K562 (cell line): ENCODE data around the gene HVCN1. TPM values are rescaled to one million over a fixed set of nuclear protein-coding genes. Genes with fewer than 3 reads are reported as not detected.
"Not testable (repeated sequence)": the region's sequence is repeated elsewhere in the genome, so short reads cannot be mapped to it uniquely, and the experiment has no call there.

Experiments
- ATAC-seq: fragments of 200-7000 bp; cut with Tn5 transposase; 3 replicates; pipeline ENCODE4 v1.9.1; 2020; ENCODE audit warnings: moderate library complexity
- BruUV-seq: library from RNA; stranded (reverse); fragments of 400-500 nt; replicated peaks from 2 replicates; lab custom pipeline; 2021; lab: Mats Ljungman, UMichigan
- CTCF ChIA-PET: fragments of 300-600 bp; formaldehyde crosslinking; extraction: SDS; loops from one replicate; lab custom pipeline; 2021; ENCODE audit warnings: low intra/inter-chr PET ratio; lab: Yijun Ruan, JAX
- POLR2A ChIA-PET: fragments of 300-600, 350-650 bp; sonication (Branson Sonifier 250); formaldehyde crosslinking; extraction: SDS; loops from one replicate; lab custom pipeline; 2021; ENCODE audit warnings: antibody characterized with exemption, inconsistent platforms; lab: Yijun Ruan, JAX
- DNase-seq, 4 experiments: peaks; one replicate each; pipeline versions ENCODE4 v3.0.0 to v3.0.0-alpha.2; 2011 to 2018; ENCODE audit warnings: low spot score in 3 of 4, mixed read lengths in 3 of 4; ENCODE audit errors: extremely low read depth in 1 of 4
- FAIRE-seq: peaks from 2 replicates; lab custom pipeline; 2011; peaks lifted over from hg19 to GRCh38; lab: Jason Lieb, UNC
- H2AFZ ChIP-seq: 2 replicates; pipeline ENCODE4 v1.6.0; 2011; ENCODE audit warnings: low read depth, low read length, control low read depth, inconsistent platforms
- H3K27ac ChIP-seq: fragments of 200-600 bp; 3 replicates; pipeline ENCODE4 v1.8.0; 2011; ENCODE audit warnings: low read depth, mild to moderate bottlenecking, control low read depth, inconsistent platforms, low read length, moderate library complexity, mixed read lengths; ENCODE audit errors: extremely low read depth
- H3K27me3 ChIP-seq, 2 experiments: fragments of 300-600 bp in 1 of 2; 2 replicates in 1 of 2; 3 replicates in 1 of 2; pipeline versions ENCODE4 v1.6.0 to v1.8.0; 2011; ENCODE audit warnings: inconsistent platforms in 2 of 2, low read length in 2 of 2, mild to moderate bottlenecking in 1 of 2, mixed read lengths in 1 of 2, moderate library complexity in 1 of 2; ENCODE audit not compliant: control insufficient read depth in 2 of 2, insufficient read depth in 2 of 2
- H3K36me3 ChIP-seq: fragments of 300-600 bp; 3 replicates; pipeline ENCODE4 v1.8.0; 2011; ENCODE audit warnings: mild to moderate bottlenecking, low read length, inconsistent platforms; ENCODE audit not compliant: control insufficient read depth, insufficient read depth
- H3K4me1 ChIP-seq, 2 experiments: fragments of 200-600 bp in 1 of 2; replicated peaks in 1 of 2; 2 replicates in 1 of 2; 3 replicates in 1 of 2; pipeline versions ENCODE4 v1.5.1 to v1.8.0; 2011; ENCODE audit warnings: inconsistent platforms in 2 of 2, low read length in 2 of 2, mild to moderate bottlenecking in 1 of 2, mixed read lengths in 1 of 2, moderate library complexity in 1 of 2; ENCODE audit not compliant: control insufficient read depth in 2 of 2, insufficient read depth in 2 of 2
- H3K4me2 ChIP-seq: 2 replicates; pipeline ENCODE4 v1.6.1; 2011; ENCODE audit warnings: low read length, control low read depth, inconsistent platforms, mixed read lengths; ENCODE audit not compliant: insufficient read depth
- H3K4me3 ChIP-seq: fragments of 200-600 bp; sonication (generic), shearing (Covaris generic); 2 replicates; pipeline ENCODE4 v1.5.1; 2016; ENCODE audit warnings: control low read depth, inconsistent platforms
- H3K79me2 ChIP-seq: fragments of 200-600 bp; 3 replicates; pipeline ENCODE4 v1.8.0; 2011; ENCODE audit warnings: low read length, inconsistent platforms; ENCODE audit not compliant: control insufficient read depth, insufficient read depth
- H3K9ac ChIP-seq, 2 experiments: 2 replicates each; pipeline versions ENCODE4 v1.6.0 to v1.6.1; 2011; ENCODE audit warnings: low read depth in 2 of 2, low read length in 2 of 2, control low read depth in 1 of 2, inconsistent platforms in 1 of 2, mild to moderate bottlenecking in 1 of 2, mixed read lengths in 1 of 2; ENCODE audit not compliant: insufficient read depth in 1 of 2
- H3K9me1 ChIP-seq: one replicate; pipeline ENCODE4 v1.6.0; 2011; ENCODE audit warnings: inconsistent platforms, mild to moderate bottlenecking, low read length, moderate library complexity; ENCODE audit not compliant: control insufficient read depth, insufficient read depth
- H3K9me3 ChIP-seq: replicated peaks from 2 replicates; pipeline ENCODE4 v1.5.1; 2011; ENCODE audit warnings: low read depth, low read length, inconsistent platforms; ENCODE audit not compliant: control insufficient read depth, insufficient read depth
- H4K20me1 ChIP-seq: replicated peaks from 2 replicates; pipeline ENCODE4 v1.6.1; 2011; ENCODE audit warnings: low read length, inconsistent platforms, mixed read lengths; ENCODE audit not compliant: control insufficient read depth, insufficient read depth
- SRF ChIP-seq, 2 experiments: fragments of 250-450, 450-650 bp in 1 of 2; sonication (Bioruptor Pico) in 1 of 2; sonication (generic) in 1 of 2; formaldehyde crosslinking; IDR thresholded peaks; 2 replicates each; pipeline versions ENCODE4 v1.5.0 to v1.5.1; 2020 to 2022; ENCODE audit warnings: mild to moderate bottlenecking in 1 of 2, missing genetic modification reagents in 1 of 2
- ZNF384 ChIP-seq: IDR thresholded peaks from 2 replicates; pipeline ENCODE4 v1.6.1; 2012; ENCODE audit warnings: low read depth, low read length, improper control_type of control experiment
- WGBS: fragments of 100-300 bp; shearing (Covaris generic); methylation state at CpG from one replicate; pipeline ENCODE4 v1.1.6; 2016; ENCODE audit warnings: low coverage, mixed read lengths; ENCODE audit not compliant: insufficient coverage; ENCODE audit errors: missing lambda C conversion rate; 5-methylcytosine and 5-hydroxymethylcytosine counted together
- in situ Hi-C: fragments of 300-500 bp; cut with MboI; formaldehyde crosslinking; loops from 4 replicates; pipeline ENCODE4 v1.15.0; 2018; ENCODE audit warnings: inconsistent platforms, mixed read lengths
- intact Hi-C: fragments of 100-400 bp; cut with micrococcal nuclease; formaldehyde crosslinking; loops from 2 replicates; pipeline ENCODE4 v1.14.2; 2022
- polyA plus RNA-seq, 8 experiments: library from polyadenylated mRNA; depleted of rRNA in 4 of 8; stranded (reverse) in 5 of 8; unstranded in 3 of 8; fragments of >200 nt; fragmentation: Nextera tagmentation in 2 of 8; fragmentation: Illumina TruSeq in 1 of 8; extraction: Ambion mirVana in 2 of 8; extraction: Trizol in 1 of 8; gene quantifications; 2 replicates each; pipeline versions ENCODE4 v1.2.1 to v1.2.3, GENCODE V29; 2011 to 2014; ENCODE audit warnings: inconsistent platforms in 1 of 8, missing spikeins in 1 of 8
- total RNA-seq, 7 experiments: library from RNA; depleted of rRNA in 6 of 7; stranded (reverse); fragments of >200 nt in 6 of 7; fragmentation: Illumina TruSeq in 2 of 7; extraction: Trizol in 2 of 7; gene quantifications; 2 replicates each; pipeline versions ENCODE4 v1.2.1 to v1.2.3, GENCODE V29; 2011 to 2021; ENCODE audit warnings: low replicate concordance in 1 of 7
- TF ChIP-seq, protein P1 (sequence below), 3 experiments: fragments of 200-800 bp in 1 of 3; sonication (Bioruptor generic) in 1 of 3; sonication (generic) in 1 of 3; formaldehyde crosslinking in 1 of 3; IDR thresholded peaks; 2 replicates each; pipeline versions ENCODE4 v1.6.1 to v1.8.0; 2016 to 2022; ENCODE audit warnings: mild to moderate bottlenecking in 2 of 3, missing compliant biosample characterization in 2 of 3, missing genetic modification characterization in 2 of 3, missing genetic modification reagents in 1 of 3

The HVCN1 gene
- total and polyA plus RNA-seq, 9 of the 15 experiments (the other 6 are each of a cell fraction or from before 2014, with no cell fraction given), result 0.21 to 1.4 (median 0.74) TPM

DNA sequence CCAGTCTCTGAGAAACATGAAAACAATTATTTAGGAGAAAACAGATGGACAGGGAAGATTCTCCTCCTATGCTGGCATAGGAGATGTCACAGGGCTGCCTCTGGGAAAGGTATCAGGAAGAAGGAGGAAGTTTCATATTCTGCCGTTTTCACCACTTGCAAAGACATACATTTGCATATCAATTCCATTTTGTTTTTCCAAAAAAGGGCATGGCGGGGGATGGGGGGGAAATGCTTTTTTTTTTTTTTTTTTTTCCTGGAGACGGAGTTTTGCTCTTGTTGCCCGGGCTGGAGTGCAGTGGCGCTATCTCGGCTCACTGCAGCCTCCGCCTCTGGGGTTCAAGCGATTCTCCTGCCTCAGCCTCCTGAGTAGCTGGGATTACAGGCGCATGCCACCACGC, 34.7 kb downstream of the HVCN1 start:
- H3K9ac ChIP-seq, H3K4me1 ChIP-seq, DNase-seq, in situ Hi-C loops, H3K79me2 ChIP-seq, H3K9me1 ChIP-seq, H3K4me3 ChIP-seq, H3K4me2 ChIP-seq, BruUV-seq, H3K36me3 ChIP-seq, FAIRE-seq, H3K27ac ChIP-seq, H4K20me1 ChIP-seq, H3K9me3 ChIP-seq, ATAC-seq, H2AFZ ChIP-seq: not testable (repeated sequence)
- ChIA-PET CTCF (interaction anchor here (0.6 kb wide), 1 partner anchor 1078 kb away, joined by 5 read pairs; no protein-coding TSS in a partner anchor), POLR2A (interaction anchor here (1.1 to 1.3 kb wide), 2 partner anchors 14 to 59 kb away, joined by 3 to 4 read pairs; no protein-coding TSS in a partner anchor)
- peaks cover 21 to 46% of the 10 kb centered on the region in 2 experiments; a peak in 4 of 5 replicates for H3K27me3 ChIP-seq
- 36% methylated on average over 9 of the region's 10 CpGs for WGBS
- intact Hi-C loops, result loop anchor here (2.0 kb wide), 1 partner anchor 69 kb away; no protein-coding TSS in a partner anchor
- peak in 1 of 2 experiments; percentile 47; a peak in 1 of 4 replicates for TF ChIP-seq SRF (CRISPR knock-in tag; IDR thresholded peaks at IDR 0.05)
- TF ChIP-seq ZNF384, result peak; percentile 43; the same call in 1 of the 2 replicates
- TF ChIP-seq, protein P1, sequence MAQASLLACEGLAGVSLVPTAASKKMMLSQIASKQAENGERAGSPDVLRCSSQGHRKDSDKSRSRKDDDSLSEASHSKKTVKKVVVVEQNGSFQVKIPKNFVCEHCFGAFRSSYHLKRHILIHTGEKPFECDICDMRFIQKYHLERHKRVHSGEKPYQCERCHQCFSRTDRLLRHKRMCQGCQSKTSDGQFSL (CRISPR knock-in tag; IDR thresholded peaks at IDR 0.05), result peak; percentile 47; the same call in 1 of the 2 replicates
- TF ChIP-seq, protein P1 (tag; IDR thresholded peaks at IDR 0.05), result not testable (repeated sequence)
